ENCODE results near the gene CBLN4. TPM values are rescaled to one million over a fixed set of nuclear protein-coding genes. Genes with fewer than 3 reads are reported as not detected.

CBLN4 gene
- total and polyA plus RNA-seq, 2 donors from 2014 or later: 0.35 to 0.45 TPM

GRCh38 chr20:56018716-56019115 lies 13.4 kb upstream of the CBLN4 start:
- Histone ChIP-seq H3K27me3 (ENCODE audit: control insufficient read depth, insufficient read depth, low read length) (no peaks in the 10 kb centered on the region), H3K36me3 (ENCODE audit: control insufficient read depth in 2 of 3, insufficient read depth in 3 of 3, low read length in 3 of 3) (no peaks in the 10 kb centered on the region), H3K4me3 (ENCODE audit: low read length in 3 of 3) (no peak overlapping the region), H3K9ac (ENCODE audit: low read length in 3 of 3) (no peak overlapping the region), H3K9me3 (ENCODE audit: control insufficient read depth in 2 of 3, insufficient read depth in 1 of 3, low read length in 3 of 3) (no peaks in the 10 kb centered on the region), H3K27ac (ENCODE audit: low read depth in 2 of 2, low read length in 2 of 2) (no peak overlapping the region), H3K4me1 (ENCODE audit: control insufficient read depth in 2 of 3, insufficient read depth in 2 of 3, low read depth in 1 of 3, low read length in 3 of 3) (no peaks in the 10 kb centered on the region)
- DNase-seq: no peak
- no peak for TF ChIP-seq CTCF (IDR thresholded peaks at IDR 0.05; ENCODE audit: borderline replicate concordance, extremely low read depth, insufficient read depth)
- intact Hi-C loops (cut with DNase I): no loop called here
- FAIRE-seq: no peak

- Histone ChIP-seq H3K27me3 (ENCODE audit: control insufficient read depth, insufficient read depth, low read length) (no peaks in the 10 kb centered on the region), H3K4me3 (ENCODE audit: low read length in 3 of 3) (no peak overlapping the region), H3K27ac (ENCODE audit: low read depth in 2 of 2, low read length in 2 of 2) (no peak overlapping the region), H3K9me3 (ENCODE audit: control insufficient read depth in 2 of 3, insufficient read depth in 1 of 3, low read length in 3 of 3) (no peaks in the 10 kb centered on the region), H3K9ac (ENCODE audit: low read length in 3 of 3) (no peak overlapping the region), H3K4me1 (ENCODE audit: control insufficient read depth in 2 of 3, insufficient read depth in 2 of 3, low read depth in 1 of 3, low read length in 3 of 3) (no peaks in the 10 kb centered on the region), H3K36me3 (ENCODE audit: control insufficient read depth in 2 of 3, insufficient read depth in 3 of 3, low read length in 3 of 3) (no peaks in the 10 kb centered on the region)
- no peak for TF ChIP-seq CTCF (IDR thresholded peaks at IDR 0.05; ENCODE audit: borderline replicate concordance, extremely low read depth, insufficient read depth)
- DNase-seq (no peak), FAIRE-seq (no peak)
- intact Hi-C loops (cut with DNase I): no loop called here
Observed at GRCh38 chr20:56018194-56018593, 12.9 kb upstream of the CBLN4 start.

- no peak for TF ChIP-seq CTCF (IDR thresholded peaks at IDR 0.05; ENCODE audit: borderline replicate concordance, extremely low read depth, insufficient read depth)
- Histone ChIP-seq H3K9me3 (ENCODE audit: control insufficient read depth in 2 of 3, insufficient read depth in 1 of 3, low read length in 3 of 3) (no peaks in the 10 kb centered on the region), H3K9ac (ENCODE audit: low read length in 3 of 3) (no peak overlapping the region), H3K4me3 (ENCODE audit: low read length in 3 of 3) (no peak overlapping the region), H3K4me1 (ENCODE audit: control insufficient read depth in 2 of 3, insufficient read depth in 2 of 3, low read depth in 1 of 3, low read length in 3 of 3) (no peaks in the 10 kb centered on the region), H3K27me3 (ENCODE audit: control insufficient read depth, insufficient read depth, low read length) (no peaks in the 10 kb centered on the region), H3K27ac (ENCODE audit: low read depth in 2 of 2, low read length in 2 of 2) (no peak overlapping the region), H3K36me3 (ENCODE audit: control insufficient read depth in 2 of 3, insufficient read depth in 3 of 3, low read length in 3 of 3) (no peaks in the 10 kb centered on the region)
- FAIRE-seq (no peak), DNase-seq (no peak)
- intact Hi-C loops (cut with DNase I): no loop called here
Observed at GRCh38 chr20:56017560-56017959, 12.2 kb upstream of the CBLN4 start.

GRCh38 chr20:56014998-56015397 lies 9.7 kb upstream of the CBLN4 start:
- intact Hi-C loops (cut with DNase I): no loop called here
- Histone ChIP-seq H3K9me3 (ENCODE audit: control insufficient read depth in 2 of 3, insufficient read depth in 1 of 3, low read length in 3 of 3) (no peaks in the 10 kb centered on the region), H3K4me3 (ENCODE audit: low read length in 3 of 3) (no peak overlapping the region), H3K36me3 (ENCODE audit: control insufficient read depth in 2 of 3, insufficient read depth in 3 of 3, low read length in 3 of 3) (no peaks in the 10 kb centered on the region), H3K9ac (ENCODE audit: low read length in 3 of 3) (no peak overlapping the region), H3K27ac (ENCODE audit: low read depth in 2 of 2, low read length in 2 of 2) (no peak overlapping the region), H3K4me1 (ENCODE audit: control insufficient read depth in 2 of 3, insufficient read depth in 2 of 3, low read depth in 1 of 3, low read length in 3 of 3) (no peaks in the 10 kb centered on the region), H3K27me3 (ENCODE audit: control insufficient read depth, insufficient read depth, low read length) (no peaks in the 10 kb centered on the region)
- no peak for TF ChIP-seq CTCF (IDR thresholded peaks at IDR 0.05; ENCODE audit: borderline replicate concordance, extremely low read depth, insufficient read depth)
- DNase-seq (no peak), FAIRE-seq (no peak)
